Skin epidermis (tissue), 12 donors: ENCODE measurements around the gene BCKDHA.
"Not testable (repeated sequence)": the region's sequence is repeated elsewhere in the genome, so short reads cannot be mapped to it uniquely, and the experiment has no call there.

Source experiments
- H3K27ac ChIP-seq, 21 experiments: fragments of 200-600 bp; sonication (generic) in 11 of 21; one replicate each; pipeline ENCODE4 v1.5.0; 2020; ENCODE audit warnings: mild to moderate bottlenecking in 3 of 21, inconsistent platforms in 2 of 21, moderate library complexity in 2 of 21
- H3K4me3 ChIP-seq, 7 experiments: fragments of 200-600 bp; sonication (generic) in 2 of 7; one replicate each; pipeline ENCODE4 v1.5.0; 2020; ENCODE audit warnings: inconsistent platforms in 2 of 7, mild to moderate bottlenecking in 2 of 7, moderate library complexity in 1 of 7

The BCKDHA gene

GRCh38 chr19:41421973-41422372 is 24.4 kb downstream of the BCKDHA start:
- Histone ChIP-seq H3K27ac (peak overlapping the region in 2 of 21 experiments; percentile 37 to 70), H3K4me3 (no peak overlapping the region)

GRCh38 chr19:41422456-41422855 is 24.8 kb downstream of the BCKDHA start:
- Histone ChIP-seq H3K27ac (no peak overlapping the region), H3K4me3 (no peak overlapping the region)

GRCh38 chr19:41422955-41423354 is 25.3 kb downstream of the BCKDHA start:
- Histone ChIP-seq H3K4me3 (no peak overlapping the region), H3K27ac (no peak overlapping the region)

GRCh38 chr19:41424335-41425173 is 26.9 kb downstream of the BCKDHA start:
- H3K27ac ChIP-seq, result peak overlapping the region in 2 of 21 experiments; percentile 24 to 42
- no peak overlapping the region for H3K4me3 ChIP-seq

GRCh38 chr19:41425174-41426115 is 27.8 kb downstream of the BCKDHA start:
- Histone ChIP-seq H3K4me3 (peak overlapping the region in 2 of 7 experiments; percentile 43 to 45), H3K27ac (peak overlapping the region in 4 of 21 experiments; percentile 10 to 81 (median 33))

- H3K4me3 ChIP-seq, result peak overlapping the region; percentile 26 to 59 (median 40)
- H3K27ac ChIP-seq, result peak overlapping the region in 20 of 21 experiments; percentile 52 to 93 (median 81)
These were observed 28.7 kb downstream of the BCKDHA start for GRCh38 chr19:41426116-41426841.

- H3K27ac ChIP-seq, result peak within 1 kb of the TSS in 20 of 21 experiments; percentile 52 to 93 (median 81)
- H3K4me3 ChIP-seq, result peak within 1 kb of the TSS; percentile 26 to 59 (median 40)
These were observed 29.5 kb downstream of the BCKDHA start, which contains the start of gene B3GNT8 for GRCh38 chr19:41426952-41427646. TSS of gene B3GNT8 (minus strand) at chr19:41427374. CDS start at chr19:41426778, 596 bp downstream.

- Histone ChIP-seq H3K27ac (peak overlapping the region in 20 of 21 experiments; percentile 52 to 93 (median 81)), H3K4me3 (peak overlapping the region; percentile 26 to 59 (median 40))
These were observed 30.2 kb downstream of the BCKDHA start for GRCh38 chr19:41427647-41428480.

- Histone ChIP-seq H3K27ac (peak overlapping the region in 20 of 21 experiments; percentile 52 to 93 (median 81)), H3K4me3 (peak overlapping the region in 5 of 7 experiments; percentile 26 to 45 (median 40))
These were observed 30.9 kb downstream of the BCKDHA start for GRCh38 chr19:41428481-41428859.

GRCh38 chr19:41430922-41431321 is 33.3 kb downstream of the BCKDHA start:
- H3K27ac ChIP-seq, result no peak overlapping the region
- H3K4me3 ChIP-seq, result no peak overlapping the region

- peak overlapping the region in 1 of 21 experiments; percentile 14 for H3K27ac ChIP-seq
These were observed 34.1 kb downstream of the BCKDHA start for GRCh38 chr19:41431426-41432386.

GRCh38 chr19:41433171-41433570 is 35.6 kb downstream of the BCKDHA start:
- H3K27ac ChIP-seq, result no peak overlapping the region
- no peak overlapping the region for H3K4me3 ChIP-seq

More at GRCh38 chr19:41431426-41432386, 34.1 kb downstream of the BCKDHA start:
- no peak overlapping the region for H3K4me3 ChIP-seq

- Histone ChIP-seq H3K27ac (no peak overlapping the region), H3K4me3 (no peak overlapping the region)
These were observed 36.8 kb downstream of the BCKDHA start for GRCh38 chr19:41434450-41434849.

- not testable (repeated sequence) for H3K27ac ChIP-seq, H3K4me3 ChIP-seq
These were observed 37.8 kb downstream of the BCKDHA start for GRCh38 chr19:41435376-41435775.

GRCh38 chr19:41435936-41436673 is 38.5 kb downstream of the BCKDHA start:
- no peak overlapping the region for H3K27ac ChIP-seq
- no peak overlapping the region for H3K4me3 ChIP-seq

- H3K27ac ChIP-seq, result no peak overlapping the region
- no peak overlapping the region for H3K4me3 ChIP-seq
These were observed 39.0 kb downstream of the BCKDHA start for GRCh38 chr19:41436674-41436951.
